Esophagus squamous epithelium (tissue), 4 donors: ENCODE results near the gene C14orf180.

Experiments used
- POLR2A ChIP-seq, 4 donors: fragments of 450-650 bp; IDR thresholded peaks; one replicate each; pipeline ENCODE4 v1.6.1; 2017; ENCODE audit warnings: antibody characterized with exemption in 4 of 4, mild to moderate bottlenecking in 4 of 4, moderate library complexity in 3 of 4
- TF ChIP-seq, protein P1 (sequence below), 6 experiments: fragments of 450-650 bp in 4 of 6; fragments of 200-600 bp in 2 of 6; sonication (generic) in 2 of 6; IDR thresholded peaks; one replicate each; pipeline ENCODE4 v1.5.1; 2016 to 2019; ENCODE audit warnings: antibody characterized with exemption in 6 of 6, mild to moderate bottlenecking in 4 of 6, moderate library complexity in 4 of 6

DNA sequence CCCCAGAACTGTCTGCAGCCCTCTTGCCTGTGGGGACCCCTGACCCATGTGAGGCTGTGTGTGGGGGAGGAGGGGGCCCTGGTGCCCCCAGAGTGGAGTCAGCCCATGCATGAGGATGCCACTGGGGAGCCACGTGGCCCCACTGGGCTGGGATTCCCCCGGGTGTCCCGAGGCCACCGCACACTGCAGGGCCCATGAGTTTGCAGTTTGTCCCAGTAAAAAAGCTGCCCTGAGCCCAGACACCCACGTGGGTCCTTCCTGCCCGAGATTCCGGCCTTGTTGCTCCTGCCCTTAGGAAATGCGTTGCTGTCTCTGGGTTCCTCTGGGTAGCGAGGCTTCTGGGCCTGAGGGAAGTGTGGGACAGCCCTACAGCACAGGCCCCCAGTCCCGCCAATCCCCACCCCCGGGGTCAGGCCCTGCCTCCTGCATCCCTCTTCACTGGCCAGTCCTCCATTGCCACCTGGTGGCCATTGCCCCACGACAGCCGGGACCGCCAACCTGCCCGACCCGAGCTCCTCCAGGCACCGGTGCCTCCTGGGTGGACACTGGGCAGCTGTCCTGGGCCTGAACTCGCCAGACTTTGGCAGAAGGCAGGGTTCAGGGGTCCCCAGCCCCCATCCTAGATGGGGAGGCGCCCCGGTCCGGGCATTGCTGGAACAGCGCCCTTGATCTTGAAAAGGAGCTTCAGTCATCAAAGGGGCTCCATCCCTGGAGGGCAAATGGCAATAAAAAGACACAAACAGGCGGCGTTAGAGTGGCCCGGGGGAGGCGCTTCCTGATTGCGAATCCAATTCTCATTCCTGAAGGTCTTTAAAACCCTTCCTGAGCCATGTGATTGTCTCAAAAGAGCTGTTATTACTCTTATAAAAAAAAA, 15.6 kb upstream of the C14orf180 start:
- TF ChIP-seq, protein P1, sequence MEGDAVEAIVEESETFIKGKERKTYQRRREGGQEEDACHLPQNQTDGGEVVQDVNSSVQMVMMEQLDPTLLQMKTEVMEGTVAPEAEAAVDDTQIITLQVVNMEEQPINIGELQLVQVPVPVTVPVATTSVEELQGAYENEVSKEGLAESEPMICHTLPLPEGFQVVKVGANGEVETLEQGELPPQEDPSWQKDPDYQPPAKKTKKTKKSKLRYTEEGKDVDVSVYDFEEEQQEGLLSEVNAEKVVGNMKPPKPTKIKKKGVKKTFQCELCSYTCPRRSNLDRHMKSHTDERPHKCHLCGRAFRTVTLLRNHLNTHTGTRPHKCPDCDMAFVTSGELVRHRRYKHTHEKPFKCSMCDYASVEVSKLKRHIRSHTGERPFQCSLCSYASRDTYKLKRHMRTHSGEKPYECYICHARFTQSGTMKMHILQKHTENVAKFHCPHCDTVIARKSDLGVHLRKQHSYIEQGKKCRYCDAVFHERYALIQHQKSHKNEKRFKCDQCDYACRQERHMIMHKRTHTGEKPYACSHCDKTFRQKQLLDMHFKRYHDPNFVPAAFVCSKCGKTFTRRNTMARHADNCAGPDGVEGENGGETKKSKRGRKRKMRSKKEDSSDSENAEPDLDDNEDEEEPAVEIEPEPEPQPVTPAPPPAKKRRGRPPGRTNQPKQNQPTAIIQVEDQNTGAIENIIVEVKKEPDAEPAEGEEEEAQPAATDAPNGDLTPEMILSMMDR (IDR thresholded peaks at IDR 0.05) = peak in 5 of 6 experiments; percentile 70 to 85 (median 74)
- TF ChIP-seq POLR2A (IDR thresholded peaks at IDR 0.05) = no peak
